HEK293T (cell line): Measurements from ENCODE around the gene DLG4.

Experiments used
- CTCF ChIA-PET: fragments of 350-600 bp; formaldehyde crosslinking; extraction: SDS; loops from one replicate; lab custom pipeline; 2021; ENCODE audit warnings: antibody characterized with exemption, inconsistent platforms; lab: Yijun Ruan, JAX
- POLR2A ChIA-PET: fragments of 350-600 bp; formaldehyde crosslinking; extraction: SDS; loops from one replicate; lab custom pipeline; 2020; ENCODE audit warnings: antibody characterized with exemption, inconsistent platforms; lab: Yijun Ruan, JAX
- DNase-seq: peaks from one replicate; pipeline ENCODE4 v3.0.0; 2012; ENCODE audit warnings: mixed read lengths; ENCODE audit errors: extremely low spot score
- ARNT ChIP-seq: fragments of 450-650 bp; IDR thresholded peaks from 2 replicates; pipeline ENCODE4 v1.6.1; 2017; ENCODE audit warnings: mild to moderate bottlenecking
- BHLHE40 ChIP-seq: fragments of 450-650 bp; IDR thresholded peaks from 2 replicates; pipeline ENCODE4 v1.6.1; 2016; ENCODE audit warnings: mild to moderate bottlenecking, moderate library complexity, borderline replicate concordance
- CTBP1 ChIP-seq: fragments of 450-650 bp; IDR thresholded peaks from 2 replicates; pipeline ENCODE4 v1.6.1; 2016; ENCODE audit warnings: borderline replicate concordance
- ELF4 ChIP-seq: fragments of 450-650 bp; IDR thresholded peaks from 2 replicates; pipeline ENCODE4 v1.6.1; 2017; ENCODE audit warnings: antibody characterized with exemption
- FOXA1 ChIP-seq: fragments of 450-650 bp; IDR thresholded peaks from 2 replicates; pipeline ENCODE4 v1.6.1; 2016; ENCODE audit warnings: mild to moderate bottlenecking
- FOXK2 ChIP-seq: fragments of 450-650 bp; IDR thresholded peaks from 2 replicates; pipeline ENCODE4 v1.6.1; 2016; ENCODE audit warnings: mild to moderate bottlenecking
- FOXM1 ChIP-seq: fragments of 450-650 bp; IDR thresholded peaks from 2 replicates; pipeline ENCODE4 v1.6.1; 2017; ENCODE audit warnings: mild to moderate bottlenecking, borderline replicate concordance
- HDGF ChIP-seq: fragments of 450-650 bp; IDR thresholded peaks from 2 replicates; pipeline ENCODE4 v1.6.1; 2017; ENCODE audit warnings: antibody characterized with exemption, borderline replicate concordance
- L3MBTL2 ChIP-seq: fragments of 450-650 bp; conservative IDR thresholded peaks from 2 replicates; pipeline ENCODE4 v1.6.1; 2016; ENCODE audit warnings: mild to moderate bottlenecking
- LEF1 ChIP-seq: fragments of 450-650 bp; IDR thresholded peaks from 2 replicates; pipeline ENCODE4 v1.6.1; 2017; ENCODE audit warnings: mild to moderate bottlenecking, borderline replicate concordance
- NFRKB ChIP-seq: fragments of 450-650 bp; IDR thresholded peaks from 2 replicates; pipeline ENCODE4 v1.6.1; 2016; ENCODE audit warnings: mild to moderate bottlenecking, moderate library complexity
- SP1 ChIP-seq: fragments of 450-650 bp; IDR thresholded peaks from 2 replicates; pipeline ENCODE4 v1.6.1; 2017
- SUZ12 ChIP-seq: fragments of 450-650 bp; IDR thresholded peaks from 2 replicates; pipeline ENCODE4 v1.6.1; 2016; ENCODE audit warnings: mild to moderate bottlenecking
- TARDBP ChIP-seq: fragments of 450-650 bp; IDR thresholded peaks from 2 replicates; pipeline ENCODE4 v1.6.1; 2016
- ZNF384 ChIP-seq: fragments of 450-650 bp; IDR thresholded peaks from 2 replicates; pipeline ENCODE4 v1.6.1; 2016
- TF ChIP-seq, protein P1 (sequence below): fragments of 450-650 bp; IDR thresholded peaks from 2 replicates; pipeline ENCODE4 v1.6.1; 2016

Gene DLG4

DNA sequence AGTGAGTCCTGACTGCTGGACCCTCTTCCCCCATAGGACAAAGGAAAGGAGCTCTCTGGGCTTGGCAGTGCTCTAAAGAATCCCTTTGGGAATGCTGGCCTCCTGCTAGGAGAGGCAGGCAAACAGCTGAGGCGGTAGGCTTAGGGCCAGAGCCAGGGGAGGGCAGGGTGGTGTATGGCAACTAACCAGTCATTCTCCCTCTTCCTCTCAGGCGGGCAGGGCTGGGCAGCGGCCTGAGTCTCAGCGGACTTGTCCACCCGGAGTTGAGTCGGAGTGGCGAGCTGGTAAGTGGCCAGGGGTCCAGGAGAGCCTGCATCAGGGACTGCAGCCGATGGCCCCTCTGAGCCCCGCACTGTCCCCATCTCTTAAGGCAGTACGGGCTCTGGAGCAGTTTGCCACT lies 4.5 kb upstream of the DLG4 start:
- no peak for DNase-seq
- ChIA-PET CTCF (interaction anchor here (0.9 kb wide), 1 partner anchor 8 kb away, joined by 3 read pairs; no protein-coding TSS in a partner anchor), POLR2A (interaction anchor here (9.3 kb wide), 1 partner anchor 15 kb away, joined by 166 read pairs; the partner anchor contains the start of genes DVL2, GABARAP and PHF23)
- TF ChIP-seq NFRKB (no peak), SUZ12 (no peak), ELF4 (no peak), HDGF (no peak), BHLHE40 (no peak), SP1 (no peak)

DNA sequence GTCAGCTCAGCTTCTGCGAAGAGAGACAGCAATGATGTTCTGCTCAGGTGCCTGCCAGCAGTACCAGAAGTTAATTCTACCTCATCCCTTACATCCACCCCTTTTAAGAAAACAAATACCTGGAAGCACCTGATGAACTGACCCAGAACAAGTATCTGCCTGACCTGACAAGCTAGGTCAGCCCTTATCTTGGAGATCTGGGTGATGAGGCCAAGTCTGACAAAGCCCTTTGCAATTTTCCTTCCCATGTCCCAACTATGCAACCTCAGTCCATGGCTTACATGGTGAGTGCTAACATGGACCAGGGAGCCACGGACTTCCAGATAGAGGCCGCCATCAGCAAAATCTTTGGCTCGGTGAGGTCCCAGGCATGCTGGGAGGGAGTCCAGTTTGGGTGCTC lies 3.7 kb upstream of the DLG4 start:
- TF ChIP-seq ZNF384 (no peak), FOXK2 (no peak), HDGF (no peak)
- POLR2A ChIA-PET, result interaction anchor here (9.3 kb wide), 1 partner anchor 15 kb away, joined by 166 read pairs; the partner anchor contains the start of genes DVL2, GABARAP and PHF23
- CTCF ChIA-PET, result no interaction called here
- DNase-seq, result no peak

DNA sequence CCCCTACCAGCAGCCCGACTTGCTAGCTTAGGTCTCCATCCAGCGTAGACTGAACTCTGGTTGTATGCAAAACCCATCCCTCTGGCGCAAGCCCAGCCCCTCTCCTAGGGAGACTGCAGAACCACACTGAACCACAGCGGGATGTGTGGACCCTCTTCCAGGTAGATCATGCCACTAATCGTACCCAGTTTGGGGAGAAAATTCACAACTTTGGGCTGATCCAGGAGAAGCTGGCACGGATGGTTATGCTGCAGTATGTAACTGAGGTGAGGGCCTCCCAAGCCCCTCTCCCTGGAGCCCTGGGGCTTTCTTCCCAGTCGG lies 3.3 kb upstream of the DLG4 start:
- CTCF ChIA-PET, result interaction anchor here (1.1 kb wide), 1 partner anchor 177 kb away, joined by 5 read pairs; no protein-coding TSS in a partner anchor
- no peak for TF ChIP-seq BHLHE40
- TF ChIP-seq FOXK2, result no peak
- no peak for TF ChIP-seq TARDBP
- no peak for TF ChIP-seq ZNF384
- TF ChIP-seq LEF1, result no peak
- no peak for TF ChIP-seq FOXA1
- TF ChIP-seq ELF4, result no peak
- TF ChIP-seq CTBP1, result no peak
- TF ChIP-seq FOXM1, result no peak
- no peak for TF ChIP-seq L3MBTL2
- TF ChIP-seq NFRKB, result no peak
- TF ChIP-seq, protein P1, sequence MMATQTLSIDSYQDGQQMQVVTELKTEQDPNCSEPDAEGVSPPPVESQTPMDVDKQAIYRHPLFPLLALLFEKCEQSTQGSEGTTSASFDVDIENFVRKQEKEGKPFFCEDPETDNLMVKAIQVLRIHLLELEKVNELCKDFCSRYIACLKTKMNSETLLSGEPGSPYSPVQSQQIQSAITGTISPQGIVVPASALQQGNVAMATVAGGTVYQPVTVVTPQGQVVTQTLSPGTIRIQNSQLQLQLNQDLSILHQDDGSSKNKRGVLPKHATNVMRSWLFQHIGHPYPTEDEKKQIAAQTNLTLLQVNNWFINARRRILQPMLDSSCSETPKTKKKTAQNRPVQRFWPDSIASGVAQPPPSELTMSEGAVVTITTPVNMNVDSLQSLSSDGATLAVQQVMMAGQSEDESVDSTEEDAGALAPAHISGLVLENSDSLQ, result no peak
- no peak for TF ChIP-seq ARNT
- no peak for TF ChIP-seq SP1
- POLR2A ChIA-PET, result interaction anchor here (9.3 kb wide), 1 partner anchor 16 kb away, joined by 166 read pairs; the partner anchor contains the start of genes DVL2, GABARAP and PHF23
- DNase-seq, result no peak

DNA sequence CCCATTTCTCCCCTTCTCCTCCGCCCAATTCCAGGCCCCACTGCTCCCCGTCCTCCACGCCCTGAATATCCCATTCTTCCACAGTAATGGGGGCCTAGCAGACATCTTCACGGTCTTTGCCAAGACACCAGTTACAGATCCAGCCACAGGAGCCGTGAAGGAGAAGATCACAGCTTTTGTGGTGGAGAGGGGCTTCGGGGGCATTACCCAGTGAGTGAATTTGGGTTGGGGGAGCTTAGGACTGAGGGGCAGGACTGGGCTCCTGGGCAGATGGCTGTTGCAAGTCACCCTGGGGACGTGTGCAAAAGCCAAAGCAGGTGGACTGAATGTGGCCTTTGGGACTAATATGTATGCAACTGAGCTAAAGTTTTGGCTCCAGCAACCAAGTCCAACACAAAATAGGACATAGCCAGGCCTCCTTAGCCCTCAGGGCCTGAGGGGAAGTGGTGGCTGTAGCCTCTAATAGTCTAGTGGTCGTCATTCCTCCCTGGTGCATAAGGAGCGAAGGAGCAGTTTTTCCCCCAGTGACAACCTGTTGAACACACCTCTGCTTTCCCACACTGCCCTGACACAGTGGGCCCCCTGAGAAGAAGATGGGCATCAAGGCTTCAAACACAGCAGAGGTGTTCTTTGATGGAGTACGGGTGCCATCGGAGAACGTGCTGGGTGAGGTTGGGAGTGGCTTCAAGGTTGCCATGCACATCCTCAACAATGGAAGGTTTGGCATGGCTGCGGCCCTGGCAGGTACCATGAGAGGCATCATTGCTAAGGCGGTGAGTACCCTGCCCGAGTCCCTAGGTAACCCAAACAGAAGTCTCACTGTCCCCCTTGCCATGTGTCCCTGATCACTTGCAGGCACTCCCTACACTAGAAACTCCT lies 2.7 kb upstream of the DLG4 start:
- POLR2A ChIA-PET, result interaction anchor here (0.8 to 9.3 kb wide), 4 partner anchors 11 to 176 kb away, joined by 3 to 166 read pairs (median 8); partner anchors contain the start of genes DVL2, GABARAP and PHF23
- no peak for TF ChIP-seq FOXM1
- no peak for TF ChIP-seq BHLHE40
- no peak for TF ChIP-seq SUZ12
- TF ChIP-seq ZNF384, result no peak
- no peak for TF ChIP-seq ARNT
- TF ChIP-seq LEF1, result no peak
- no peak for TF ChIP-seq TARDBP
- TF ChIP-seq HDGF, result no peak
- no peak for TF ChIP-seq NFRKB
- TF ChIP-seq FOXA1, result no peak
- TF ChIP-seq CTBP1, result no peak
- no peak for TF ChIP-seq SP1
- TF ChIP-seq FOXK2, result no peak
- no peak for TF ChIP-seq L3MBTL2
- TF ChIP-seq, protein P1, result no peak
- no peak for TF ChIP-seq ELF4
- CTCF ChIA-PET, result interaction anchor here (0.6 to 1.1 kb wide), 2 partner anchors 43 to 177 kb away, joined by 5 read pairs; no protein-coding TSS in a partner anchor
- DNase-seq, result no peak

DNA sequence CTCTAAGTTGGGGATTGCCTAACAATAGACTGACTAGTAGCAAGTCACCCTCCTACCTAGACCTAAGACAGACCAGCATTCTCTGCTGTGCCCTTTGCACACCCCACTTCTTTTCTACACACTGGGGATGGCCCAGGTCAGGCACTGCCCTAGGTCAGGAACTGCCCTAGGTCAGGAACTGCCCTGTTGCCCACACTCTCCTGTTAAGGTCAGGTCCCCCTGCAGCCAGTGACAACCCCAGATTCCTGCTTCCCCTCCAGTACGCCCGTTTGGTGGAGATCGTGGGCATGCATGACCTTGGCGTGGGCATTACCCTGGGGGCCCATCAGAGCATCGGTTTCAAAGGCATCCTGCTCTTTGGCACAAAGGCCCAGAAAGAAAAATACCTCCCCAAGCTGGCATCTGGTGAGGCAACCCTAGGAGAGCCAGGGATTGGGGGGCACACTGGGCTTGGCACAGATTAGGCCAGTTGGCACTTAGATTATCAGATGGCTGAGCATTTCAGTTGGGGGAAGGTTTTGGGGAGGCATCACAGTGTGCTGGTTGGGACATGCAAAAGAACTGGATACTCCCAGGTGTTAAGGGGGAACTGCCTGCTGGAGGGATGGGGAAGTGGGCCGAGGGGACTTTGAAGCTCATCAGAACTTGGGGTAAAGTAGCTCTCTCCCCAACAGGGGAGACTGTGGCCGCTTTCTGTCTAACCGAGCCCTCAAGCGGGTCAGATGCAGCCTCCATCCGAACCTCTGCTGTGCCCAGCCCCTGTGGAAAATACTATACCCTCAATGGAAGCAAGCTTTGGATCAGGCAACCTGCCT lies 1.8 kb upstream of the DLG4 start:
- TF ChIP-seq HDGF (no peak), ZNF384 (no peak), CTBP1 (no peak), NFRKB (no peak), FOXK2 (no peak), ARNT (no peak), ELF4 (no peak; the same call in 1 of the 2 replicates), L3MBTL2 (no peak), LEF1 (no peak), FOXA1 (no peak)
- ChIA-PET CTCF (interaction anchor here (0.9 to 1.4 kb wide), 2 partner anchors 15 to 21 kb away, joined by 4 read pairs; partner anchors contain the start of gene GABARAP), POLR2A (interaction anchor here (0.7 to 9.3 kb wide), 16 partner anchors 10 to 175 kb away, joined by 3 to 166 read pairs (median 3); partner anchors contain the start of genes CTDNEP1, DVL2, ELP5 and GABARAP)
- no peak for DNase-seq
